Psoas muscle (tissue), 8 donors: Measurements from ENCODE around the gene HOXA13. TPM values are rescaled to one million over a fixed set of nuclear protein-coding genes. Genes with fewer than 3 reads are reported as not detected.

ENCODE experiments used
- ATAC-seq, 4 donors: fragments of 200-7000 bp; cut with Tn5 transposase; one replicate each; pipeline ENCODE4 v1.9.1; 2020; ENCODE audit warnings: moderate library complexity in 3 of 4, mild to moderate bottlenecking in 2 of 4
- DNase-seq, 2 donors: peaks; one replicate each; pipeline ENCODE4 v3.0.0-alpha.2; 2020
- H3K27ac ChIP-seq: fragments of 200-600 bp; one replicate; pipeline ENCODE4 v1.8.0; 2022
- H3K27me3 ChIP-seq, 3 donors: fragments of 200-600 bp in 1 of 3; one replicate each; pipeline versions ENCODE4 v1.6.1 to v1.8.0; 2013 to 2022; ENCODE audit warnings: low read length in 2 of 3, mild to moderate bottlenecking in 2 of 3, moderate library complexity in 1 of 3; ENCODE audit not compliant: insufficient read depth in 3 of 3
- H3K36me3 ChIP-seq, 2 donors: fragments of 200-600 bp in 1 of 2; one replicate each; pipeline versions ENCODE4 v1.6.1 to v1.8.0; 2013 to 2022; ENCODE audit warnings: low read depth in 1 of 2, mild to moderate bottlenecking in 1 of 2, moderate library complexity in 1 of 2; ENCODE audit not compliant: insufficient read depth in 1 of 2
- H3K4me1 ChIP-seq: fragments of 200-600 bp; one replicate; pipeline ENCODE4 v1.8.0; 2022
- H3K4me3 ChIP-seq: fragments of 200-600 bp; one replicate; pipeline ENCODE4 v1.8.0; 2022; ENCODE audit warnings: mild to moderate bottlenecking
- H3K9me3 ChIP-seq: fragments of 200-600 bp; one replicate; pipeline ENCODE4 v1.8.0; 2022
- CTCF ChIP-seq: fragments of 200-600 bp; IDR thresholded peaks from one replicate; pipeline ENCODE4 v1.8.0; 2022; ENCODE audit warnings: antibody characterized with exemption
- WGBS, 3 donors: extraction: QIAGEN DNeasy Blood & Tissue Kit; methylation state at CpG; one replicate each; pipeline versions ENCODE4 v1.1.6 to v1.1.7; 2013; 5-methylcytosine and 5-hydroxymethylcytosine counted together
- intact Hi-C, 2 donors: fragments of 100-400 bp; cut with DNase I; formaldehyde crosslinking; loops; one replicate each; pipeline versions ENCODE4 v1.11.0 to v1.14.2; 2022
- polyA plus RNA-seq, 3 donors: library from polyadenylated mRNA; stranded (reverse); fragments of 200-250 nt; gene quantifications; one replicate each; pipeline ENCODE4 v1.2.3, GENCODE V29; 2013
- total RNA-seq, 4 donors: library from RNA; stranded (reverse); fragmentation: NEBNext Ultra II Directional in 2 of 4; extraction: Animal tissue kit (Norgen Biotek cat#: 25700) in 2 of 4; gene quantifications; one replicate each; pipeline versions ENCODE4 v1.2.1 to v1.2.4, GENCODE V29; 2021 to 2023
- donor health status: healthy with polysubstance abuse.
- donor health status: DM: no; HTN: no; CAD: no; lungs with moderate emphysema.
- donor health status: Bipolar disorder and iron deficiency.
- donor health status: healthy.
- donor health status: DM: yes; HTN: yes; CAD: no.
- donor health status: DM: no; HTN: no; CAD: no.
- donor health status: DM: no; HTN: no; CAD: no.
- donor health status: DM: yes; HTN: yes; CAD: no.

The HOXA13 gene
- total and polyA plus RNA-seq, 7 donors = 0.01 to 0.08 (median 0.06) TPM; not detected in 4

GRCh38 chr7:27237735-27238334, 37.9 kb upstream of the HOXA13 start:
- H3K4me3 ChIP-seq = no peak overlapping the region
- no peaks in the 10 kb centered on the region for H3K9me3 ChIP-seq
- TF ChIP-seq CTCF = no peak
- ATAC-seq (no peak), DNase-seq (no peak)
- 91 to 97% (median 91%) methylated on average over 1 of the region's 1 CpG for WGBS, 3 donors
- H3K27ac ChIP-seq = no peak overlapping the region
- H3K4me1 ChIP-seq = peaks cover 17% of the 10 kb centered on the region
- no peaks in the 10 kb centered on the region for H3K36me3 ChIP-seq
- H3K27me3 ChIP-seq = peaks cover 4 to 81% (median 38%) of the 10 kb centered on the region in 3 donors
- intact Hi-C loops = loop anchor here in 1 of 2 donors (10.0 kb wide), 1 partner anchor 337 kb away; no protein-coding TSS in a partner anchor

GRCh38 chr7:27235387-27236311, 35.8 kb upstream of the HOXA13 start:
- no peaks in the 10 kb centered on the region for H3K36me3 ChIP-seq
- DNase-seq (peak in 1 of 2 donors; percentile 79), ATAC-seq (peak in 3 of 4 donors; percentile 57 to 76 (median 64))
- peak; percentile 33 for TF ChIP-seq CTCF
- no peaks in the 10 kb centered on the region for H3K9me3 ChIP-seq
- 4 to 6% (median 5%) methylated on average over 58 to 66 of the region's 66 CpGs for WGBS, 3 donors
- peak overlapping the region; percentile 62 for H3K4me3 ChIP-seq
- intact Hi-C loops = loop anchor here in 1 of 2 donors (10.0 kb wide), 1 partner anchor 339 kb away; no protein-coding TSS in a partner anchor
- no peak overlapping the region for H3K27ac ChIP-seq
- peaks cover 4 to 65% (median 24%) of the 10 kb centered on the region in 3 donors for H3K27me3 ChIP-seq
- peaks cover 11% of the 10 kb centered on the region for H3K4me1 ChIP-seq

GRCh38 chr7:27229448-27229847, 29.6 kb upstream of the HOXA13 start:
- H3K9me3 ChIP-seq = no peaks in the 10 kb centered on the region
- 83 to 86% (median 85%) methylated on average over 4 of the region's 4 CpGs for WGBS, 3 donors
- peaks cover 3% of the 10 kb centered on the region for H3K4me1 ChIP-seq
- ATAC-seq = no peak
- H3K36me3 ChIP-seq = no peaks in the 10 kb centered on the region
- intact Hi-C loops = no loop called here
- no peak for TF ChIP-seq CTCF
- H3K27ac ChIP-seq = no peak overlapping the region
- no peak for DNase-seq
- no peak overlapping the region for H3K4me3 ChIP-seq
- peaks cover 9 to 38% (median 12%) of the 10 kb centered on the region in 3 donors for H3K27me3 ChIP-seq

- no peak overlapping the region for H3K27ac ChIP-seq
- intact Hi-C loops = no loop called here
- no peaks in the 10 kb centered on the region for H3K36me3 ChIP-seq
- ATAC-seq (peak in 3 of 4 donors; percentile 43 to 65 (median 47)), DNase-seq (no peak)
- WGBS, 3 donors = 8 to 10% (median 9%) methylated on average over 61 of the region's 61 CpGs
- H3K27me3 ChIP-seq = peaks cover 15 to 73% (median 17%) of the 10 kb centered on the region in 3 donors
- H3K9me3 ChIP-seq = no peaks in the 10 kb centered on the region
- peak overlapping the region; percentile 34 for H3K4me3 ChIP-seq
- TF ChIP-seq CTCF = no peak
- H3K4me1 ChIP-seq = peaks cover 3% of the 10 kb centered on the region
Measured at GRCh38 chr7:27224983-27225934, 25.4 kb upstream of the HOXA13 start.
